K562 (cell line): ENCODE measurements around the gene KCNV2. TPM values are rescaled to one million over a fixed set of nuclear protein-coding genes. Genes with fewer than 3 reads are reported as not detected.

Experiments
- ATAC-seq: fragments of 200-7000 bp; cut with Tn5 transposase; 3 replicates; pipeline ENCODE4 v1.9.1; 2020; ENCODE audit warnings: moderate library complexity
- BruUV-seq: library from RNA; stranded (reverse); fragments of 400-500 nt; replicated peaks from 2 replicates; lab custom pipeline; 2021; lab: Mats Ljungman, UMichigan
- CTCF ChIA-PET: fragments of 300-600 bp; formaldehyde crosslinking; extraction: SDS; loops from one replicate; lab custom pipeline; 2021; ENCODE audit warnings: low intra/inter-chr PET ratio; lab: Yijun Ruan, JAX
- POLR2A ChIA-PET: fragments of 300-600, 350-650 bp; sonication (Branson Sonifier 250); formaldehyde crosslinking; extraction: SDS; loops from one replicate; lab custom pipeline; 2021; ENCODE audit warnings: antibody characterized with exemption, inconsistent platforms; lab: Yijun Ruan, JAX
- DNase-seq, 4 experiments: peaks; one replicate each; pipeline versions ENCODE4 v3.0.0 to v3.0.0-alpha.2; 2011 to 2018; ENCODE audit warnings: low spot score in 3 of 4, mixed read lengths in 3 of 4; ENCODE audit errors: extremely low read depth in 1 of 4
- FAIRE-seq: peaks from 2 replicates; lab custom pipeline; 2011; peaks lifted over from hg19 to GRCh38; lab: Jason Lieb, UNC
- H2AFZ ChIP-seq: 2 replicates; pipeline ENCODE4 v1.6.0; 2011; ENCODE audit warnings: low read depth, low read length, control low read depth, inconsistent platforms
- H3K27ac ChIP-seq: fragments of 200-600 bp; 3 replicates; pipeline ENCODE4 v1.8.0; 2011; ENCODE audit warnings: low read depth, mild to moderate bottlenecking, control low read depth, inconsistent platforms, low read length, moderate library complexity, mixed read lengths; ENCODE audit errors: extremely low read depth
- H3K27me3 ChIP-seq, 2 experiments: fragments of 300-600 bp in 1 of 2; 2 replicates in 1 of 2; 3 replicates in 1 of 2; pipeline versions ENCODE4 v1.6.0 to v1.8.0; 2011; ENCODE audit warnings: inconsistent platforms in 2 of 2, low read length in 2 of 2, mild to moderate bottlenecking in 1 of 2, mixed read lengths in 1 of 2, moderate library complexity in 1 of 2; ENCODE audit not compliant: control insufficient read depth in 2 of 2, insufficient read depth in 2 of 2
- H3K36me3 ChIP-seq: fragments of 300-600 bp; 3 replicates; pipeline ENCODE4 v1.8.0; 2011; ENCODE audit warnings: mild to moderate bottlenecking, low read length, inconsistent platforms; ENCODE audit not compliant: control insufficient read depth, insufficient read depth
- H3K4me1 ChIP-seq, 2 experiments: fragments of 200-600 bp in 1 of 2; replicated peaks in 1 of 2; 2 replicates in 1 of 2; 3 replicates in 1 of 2; pipeline versions ENCODE4 v1.5.1 to v1.8.0; 2011; ENCODE audit warnings: inconsistent platforms in 2 of 2, low read length in 2 of 2, mild to moderate bottlenecking in 1 of 2, mixed read lengths in 1 of 2, moderate library complexity in 1 of 2; ENCODE audit not compliant: control insufficient read depth in 2 of 2, insufficient read depth in 2 of 2
- H3K4me2 ChIP-seq: 2 replicates; pipeline ENCODE4 v1.6.1; 2011; ENCODE audit warnings: low read length, control low read depth, inconsistent platforms, mixed read lengths; ENCODE audit not compliant: insufficient read depth
- H3K4me3 ChIP-seq: fragments of 200-600 bp; sonication (generic), shearing (Covaris generic); 2 replicates; pipeline ENCODE4 v1.5.1; 2016; ENCODE audit warnings: control low read depth, inconsistent platforms
- H3K79me2 ChIP-seq: fragments of 200-600 bp; 3 replicates; pipeline ENCODE4 v1.8.0; 2011; ENCODE audit warnings: low read length, inconsistent platforms; ENCODE audit not compliant: control insufficient read depth, insufficient read depth
- H3K9ac ChIP-seq, 2 experiments: 2 replicates each; pipeline versions ENCODE4 v1.6.0 to v1.6.1; 2011; ENCODE audit warnings: low read depth in 2 of 2, low read length in 2 of 2, control low read depth in 1 of 2, inconsistent platforms in 1 of 2, mild to moderate bottlenecking in 1 of 2, mixed read lengths in 1 of 2; ENCODE audit not compliant: insufficient read depth in 1 of 2
- H3K9me1 ChIP-seq: one replicate; pipeline ENCODE4 v1.6.0; 2011; ENCODE audit warnings: inconsistent platforms, mild to moderate bottlenecking, low read length, moderate library complexity; ENCODE audit not compliant: control insufficient read depth, insufficient read depth
- H3K9me3 ChIP-seq: replicated peaks from 2 replicates; pipeline ENCODE4 v1.5.1; 2011; ENCODE audit warnings: low read depth, low read length, inconsistent platforms; ENCODE audit not compliant: control insufficient read depth, insufficient read depth
- H4K20me1 ChIP-seq: replicated peaks from 2 replicates; pipeline ENCODE4 v1.6.1; 2011; ENCODE audit warnings: low read length, inconsistent platforms, mixed read lengths; ENCODE audit not compliant: control insufficient read depth, insufficient read depth
- EP300 ChIP-seq: IDR thresholded peaks from 2 replicates; pipeline ENCODE4 v1.6.1; 2012; ENCODE audit warnings: low read length, improper control_type of control experiment
- NRF1 ChIP-seq, 2 experiments: fragments of 450-650 bp; IDR thresholded peaks in 1 of 2; conservative IDR thresholded peaks in 1 of 2; 2 replicates each; pipeline ENCODE4 v1.6.1; 2014; ENCODE audit warnings: mild to moderate bottlenecking in 2 of 2
- WGBS: fragments of 100-300 bp; shearing (Covaris generic); methylation state at CpG from one replicate; pipeline ENCODE4 v1.1.6; 2016; ENCODE audit warnings: low coverage, mixed read lengths; ENCODE audit not compliant: insufficient coverage; ENCODE audit errors: missing lambda C conversion rate; 5-methylcytosine and 5-hydroxymethylcytosine counted together
- in situ Hi-C: fragments of 300-500 bp; cut with MboI; formaldehyde crosslinking; loops from 4 replicates; pipeline ENCODE4 v1.15.0; 2018; ENCODE audit warnings: inconsistent platforms, mixed read lengths
- intact Hi-C: fragments of 100-400 bp; cut with micrococcal nuclease; formaldehyde crosslinking; loops from 2 replicates; pipeline ENCODE4 v1.14.2; 2022
- polyA plus RNA-seq, 8 experiments: library from polyadenylated mRNA; depleted of rRNA in 4 of 8; stranded (reverse) in 5 of 8; unstranded in 3 of 8; fragments of >200 nt; fragmentation: Nextera tagmentation in 2 of 8; fragmentation: Illumina TruSeq in 1 of 8; extraction: Ambion mirVana in 2 of 8; extraction: Trizol in 1 of 8; gene quantifications; 2 replicates each; pipeline versions ENCODE4 v1.2.1 to v1.2.3, GENCODE V29; 2011 to 2014; ENCODE audit warnings: inconsistent platforms in 1 of 8, missing spikeins in 1 of 8
- total RNA-seq, 7 experiments: library from RNA; depleted of rRNA in 6 of 7; stranded (reverse); fragments of >200 nt in 6 of 7; fragmentation: Illumina TruSeq in 2 of 7; extraction: Trizol in 2 of 7; gene quantifications; 2 replicates each; pipeline versions ENCODE4 v1.2.1 to v1.2.3, GENCODE V29; 2011 to 2021; ENCODE audit warnings: low replicate concordance in 1 of 7
- TF ChIP-seq, protein P1 (sequence below): sonication (generic); formaldehyde crosslinking; IDR thresholded peaks from 2 replicates; pipeline ENCODE4 v1.8.0; 2023; ENCODE audit warnings: mild to moderate bottlenecking, missing genetic modification reagents

KCNV2 gene
- total and polyA plus RNA-seq, 9 of the 15 experiments (the other 6 are each of a cell fraction or from before 2014, with no cell fraction given), result 0.03 TPM; not detected in 8

- no peaks in the 10 kb centered on the region for H3K36me3 ChIP-seq
- H4K20me1 ChIP-seq, result no peaks in the 10 kb centered on the region
- no peak overlapping the region for H3K4me2 ChIP-seq
- H3K9me3 ChIP-seq, result no peaks in the 10 kb centered on the region
- H3K27me3 ChIP-seq, result no peaks in the 10 kb centered on the region
- FAIRE-seq, result no peak
- no peak overlapping the region for H2AFZ ChIP-seq
- POLR2A ChIA-PET, result no interaction called here
- H3K4me1 ChIP-seq, result no peaks in the 10 kb centered on the region
- H3K4me3 ChIP-seq, result no peak overlapping the region
- H3K9me1 ChIP-seq, result no peaks in the 10 kb centered on the region
- intact Hi-C loops, result no loop called here
- no TSS peak for BruUV-seq
- no peak for DNase-seq
- H3K79me2 ChIP-seq, result no peaks in the 10 kb centered on the region
- no peak for ATAC-seq
- WGBS, result 0% methylated on average over 1 of the region's 1 CpG
- TF ChIP-seq NRF1 (conservative IDR thresholded peaks at IDR 0.05 in 1 of 2, IDR thresholded peaks at IDR 0.05 in 1 of 2) (no peak), EP300 (no peak)
- TF ChIP-seq, protein P1, sequence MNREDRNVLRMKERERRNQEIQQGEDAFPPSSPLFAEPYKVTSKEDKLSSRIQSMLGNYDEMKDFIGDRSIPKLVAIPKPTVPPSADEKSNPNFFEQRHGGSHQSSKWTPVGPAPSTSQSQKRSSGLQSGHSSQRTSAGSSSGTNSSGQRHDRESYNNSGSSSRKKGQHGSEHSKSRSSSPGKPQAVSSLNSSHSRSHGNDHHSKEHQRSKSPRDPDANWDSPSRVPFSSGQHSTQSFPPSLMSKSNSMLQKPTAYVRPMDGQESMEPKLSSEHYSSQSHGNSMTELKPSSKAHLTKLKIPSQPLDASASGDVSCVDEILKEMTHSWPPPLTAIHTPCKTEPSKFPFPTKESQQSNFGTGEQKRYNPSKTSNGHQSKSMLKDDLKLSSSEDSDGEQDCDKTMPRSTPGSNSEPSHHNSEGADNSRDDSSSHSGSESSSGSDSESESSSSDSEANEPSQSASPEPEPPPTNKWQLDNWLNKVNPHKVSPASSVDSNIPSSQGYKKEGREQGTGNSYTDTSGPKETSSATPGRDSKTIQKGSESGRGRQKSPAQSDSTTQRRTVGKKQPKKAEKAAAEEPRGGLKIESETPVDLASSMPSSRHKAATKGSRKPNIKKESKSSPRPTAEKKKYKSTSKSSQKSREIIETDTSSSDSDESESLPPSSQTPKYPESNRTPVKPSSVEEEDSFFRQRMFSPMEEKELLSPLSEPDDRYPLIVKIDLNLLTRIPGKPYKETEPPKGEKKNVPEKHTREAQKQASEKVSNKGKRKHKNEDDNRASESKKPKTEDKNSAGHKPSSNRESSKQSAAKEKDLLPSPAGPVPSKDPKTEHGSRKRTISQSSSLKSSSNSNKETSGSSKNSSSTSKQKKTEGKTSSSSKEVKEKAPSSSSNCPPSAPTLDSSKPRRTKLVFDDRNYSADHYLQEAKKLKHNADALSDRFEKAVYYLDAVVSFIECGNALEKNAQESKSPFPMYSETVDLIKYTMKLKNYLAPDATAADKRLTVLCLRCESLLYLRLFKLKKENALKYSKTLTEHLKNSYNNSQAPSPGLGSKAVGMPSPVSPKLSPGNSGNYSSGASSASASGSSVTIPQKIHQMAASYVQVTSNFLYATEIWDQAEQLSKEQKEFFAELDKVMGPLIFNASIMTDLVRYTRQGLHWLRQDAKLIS (CRISPR knock-in tag), result no peak
- H3K9ac ChIP-seq, result no peak overlapping the region
- no peak overlapping the region for H3K27ac ChIP-seq
- in situ Hi-C loops, result no loop called here
- CTCF ChIA-PET, result no interaction called here
Observed at GRCh38 chr9:2675834-2676233, 41.5 kb upstream of the KCNV2 start.
